ENCODE measurements around the gene S100A11.

GRCh38 chr1:151986501-151987190, 50.2 kb downstream of the S100A11 start:
- TF ChIP-seq CTCF (conservative IDR thresholded peaks at IDR 0.05 in 1 of 2, IDR thresholded peaks at IDR 0.05 in 1 of 2; ENCODE audit: extremely low read depth in 1 of 2, insufficient read depth in 1 of 2, low read depth in 1 of 2, low read length in 2 of 2): no peak
- TF ChIP-seq EZH2 (IDR thresholded peaks at IDR 0.05; ENCODE audit: borderline replicate concordance, low read length): no peak

Measured in mammary epithelial cell (primary cell).